Activated naive CD4-positive, alpha-beta T cell treated with anti-CD3 and anti-CD28 coated beads, Interleukin-2, amount 50 U/mL, for 72 hours (primary cell): ENCODE results near the gene ZNF557. TPM values are rescaled to one million over a fixed set of nuclear protein-coding genes. Genes with fewer than 3 reads are reported as not detected.
"Not testable (repeated sequence)": the region's sequence is repeated elsewhere in the genome, so short reads cannot be mapped to it uniquely, and the experiment has no call there.

ENCODE experiments used
- ATAC-seq, 2 donors: fragments of 150-1000 bp; cut with Tn5 transposase; 2 replicates each; pipeline ENCODE4 v1.10.0; 2021; ENCODE audit warnings: mild to moderate bottlenecking in 2 of 2, moderate library complexity in 2 of 2
- DNase-seq, 2 donors: peaks; one replicate each; pipeline ENCODE4 v3.0.0; 2021 to 2022; ENCODE audit warnings: low spot score in 2 of 2
- H3K27ac Mint-ChIP-seq, 2 donors: one replicate each; pipeline ENCODE4 v1.8.0; 2022; ENCODE audit warnings: mild to moderate bottlenecking in 2 of 2, mixed read lengths in 2 of 2
- H3K36me3 Mint-ChIP-seq, 2 donors: one replicate each; pipeline ENCODE4 v1.8.0; 2022; ENCODE audit warnings: mixed read lengths in 2 of 2
- H3K9me3 Mint-ChIP-seq, 2 donors: one replicate each; pipeline ENCODE4 v1.8.0; 2022; ENCODE audit warnings: mixed read lengths in 2 of 2
- total RNA-seq, 2 donors: library from RNA; stranded (reverse); gene quantifications; one replicate each; pipeline ENCODE4 v1.2.3, GENCODE V29; 2022

Gene ZNF557
- total RNA-seq, 2 donors from 2014 or later, result 7.9 to 8.3 TPM

- H3K36me3 Mint-ChIP-seq, result peaks cover 14 to 18% of the 10 kb centered on the region in 2 donors
- H3K9me3 Mint-ChIP-seq, H3K27ac Mint-ChIP-seq, ATAC-seq: not testable (repeated sequence)
- peak in 1 of 2 donors; percentile 2 for DNase-seq
Observed at GRCh38 chr19:7067122-7067521, 2.4 kb upstream of the ZNF557 start.

- DNase-seq, result no peak
- Mint-ChIP-seq H3K9me3 (peaks cover 0 to 4% of the 10 kb centered on the region in 2 donors), H3K36me3 (peaks cover 20 to 24% of the 10 kb centered on the region in 2 donors), H3K27ac (no peak overlapping the region)
- no peak for ATAC-seq
Observed at GRCh38 chr19:7067716-7068115, 1.8 kb upstream of the ZNF557 start.

GRCh38 chr19:7068599-7068998 lies 904 bp upstream of the ZNF557 start:
- DNase-seq (peak in 1 of 2 donors; percentile 2), ATAC-seq (no peak)
- H3K36me3 Mint-ChIP-seq, result peaks cover 22 to 31% of the 10 kb centered on the region in 2 donors
- peak overlapping the region in 1 of 2 donors; percentile 96 for H3K27ac Mint-ChIP-seq
- peaks cover 0 to 4% of the 10 kb centered on the region in 2 donors for H3K9me3 Mint-ChIP-seq

- peak in 1 of 2 donors; percentile 25 for ATAC-seq
Observed at GRCh38 chr19:7069904-7070226, 362 bp downstream of the ZNF557 start.

GRCh38 chr19:7072541-7072940 lies 3.0 kb downstream of the ZNF557 start:
- ATAC-seq, result no peak
- H3K27ac Mint-ChIP-seq, result peak overlapping the region in 1 of 2 donors; percentile 57
- H3K9me3 Mint-ChIP-seq, result peaks cover 5 to 6% of the 10 kb centered on the region in 2 donors
- DNase-seq, result no peak
- H3K36me3 Mint-ChIP-seq, result peaks cover 56 to 71% of the 10 kb centered on the region in 2 donors

More at GRCh38 chr19:7069904-7070226, 362 bp downstream of the ZNF557 start:
- DNase-seq, result no peak
- Mint-ChIP-seq H3K9me3 (peaks cover 4% of the 10 kb centered on the region in 2 donors), H3K27ac (peak overlapping the region; percentile 67 to 96), H3K36me3 (peaks cover 31 to 44% of the 10 kb centered on the region in 2 donors)

GRCh38 chr19:7074705-7075282 lies 5.3 kb downstream of the ZNF557 start:
- ATAC-seq, result no peak
- H3K27ac Mint-ChIP-seq, result no peak overlapping the region
- DNase-seq, result peak in 1 of 2 donors; percentile 0
- H3K9me3 Mint-ChIP-seq, result peaks cover 22 to 25% of the 10 kb centered on the region in 2 donors
- peaks cover 72 to 87% of the 10 kb centered on the region in 2 donors for H3K36me3 Mint-ChIP-seq

GRCh38 chr19:7076151-7076550 lies 6.6 kb downstream of the ZNF557 start:
- Mint-ChIP-seq H3K9me3 (peaks cover 31 to 35% of the 10 kb centered on the region in 2 donors), H3K27ac (no peak overlapping the region), H3K36me3 (peaks cover 83 to 95% of the 10 kb centered on the region in 2 donors)
- no peak for ATAC-seq
- no peak for DNase-seq

- no peak for DNase-seq
- peaks cover 41 to 44% of the 10 kb centered on the region in 2 donors for H3K9me3 Mint-ChIP-seq
- H3K27ac Mint-ChIP-seq, result no peak overlapping the region
- ATAC-seq, result no peak
- peaks cover 85 to 99% of the 10 kb centered on the region in 2 donors for H3K36me3 Mint-ChIP-seq
Observed at GRCh38 chr19:7078008-7078407, 8.5 kb downstream of the ZNF557 start.

GRCh38 chr19:7083076-7083956 lies 13.8 kb downstream of the ZNF557 start:
- Mint-ChIP-seq H3K27ac (peak overlapping the region; percentile 28 to 76), H3K36me3 (peaks cover 79 to 93% of the 10 kb centered on the region in 2 donors), H3K9me3 (peaks cover 45 to 49% of the 10 kb centered on the region in 2 donors)
- no peak for DNase-seq
- no peak for ATAC-seq

- H3K36me3 Mint-ChIP-seq, result peaks cover 55 to 65% of the 10 kb centered on the region in 2 donors
- peaks cover 30 to 38% of the 10 kb centered on the region in 2 donors for H3K9me3 Mint-ChIP-seq
- no peak for ATAC-seq
- H3K27ac Mint-ChIP-seq, result no peak overlapping the region
- no peak for DNase-seq
Observed at GRCh38 chr19:7088999-7089398, 19.5 kb downstream of the ZNF557 start.

- no peak for DNase-seq
- peak overlapping the region; percentile 32 to 96 for H3K27ac Mint-ChIP-seq
- H3K36me3 Mint-ChIP-seq, result peaks cover 25 to 39% of the 10 kb centered on the region in 2 donors
Observed at GRCh38 chr19:7098096-7098495, 28.6 kb downstream of the ZNF557 start.

GRCh38 chr19:7098701-7099596 lies 29.4 kb downstream of the ZNF557 start:
- peaks cover 17 to 31% of the 10 kb centered on the region in 2 donors for H3K9me3 Mint-ChIP-seq
- ATAC-seq, result peak; percentile 84 to 88

More at GRCh38 chr19:7098096-7098495, 28.6 kb downstream of the ZNF557 start:
- peaks cover 21 to 31% of the 10 kb centered on the region in 2 donors for H3K9me3 Mint-ChIP-seq
- ATAC-seq, result no peak

GRCh38 chr19:7099597-7099921 lies 30.1 kb downstream of the ZNF557 start:
- ATAC-seq (no peak), DNase-seq (peak in 1 of 2 donors; percentile 83)
- H3K27ac Mint-ChIP-seq, result peak overlapping the region; percentile 95 to 96
- peaks cover 24 to 38% of the 10 kb centered on the region in 2 donors for H3K36me3 Mint-ChIP-seq
- H3K9me3 Mint-ChIP-seq, result peaks cover 17 to 31% of the 10 kb centered on the region in 2 donors

More at GRCh38 chr19:7098701-7099596, 29.4 kb downstream of the ZNF557 start:
- peak; percentile 88 to 90 for DNase-seq
- Mint-ChIP-seq H3K27ac (peak overlapping the region; percentile 95 to 96), H3K36me3 (peaks cover 25 to 39% of the 10 kb centered on the region in 2 donors)

- DNase-seq, result no peak
- Mint-ChIP-seq H3K27ac (no peak overlapping the region), H3K36me3 (peaks cover 17 to 18% of the 10 kb centered on the region in 2 donors), H3K9me3 (peaks cover 11 to 19% of the 10 kb centered on the region in 2 donors)
- ATAC-seq, result no peak
Observed at GRCh38 chr19:7101498-7102253, 32.2 kb downstream of the ZNF557 start.

GRCh38 chr19:7104747-7105447 lies 35.4 kb downstream of the ZNF557 start:
- H3K9me3 Mint-ChIP-seq, result no peaks in the 10 kb centered on the region
- H3K27ac Mint-ChIP-seq, result no peak overlapping the region
- DNase-seq (no peak), ATAC-seq (no peak)
- no peaks in the 10 kb centered on the region for H3K36me3 Mint-ChIP-seq
